ENCODE results near the gene NELFB. TPM values are rescaled to one million over a fixed set of nuclear protein-coding genes. Genes with fewer than 3 reads are reported as not detected.

Gene NELFB
- total and polyA plus RNA-seq, 9 of the 15 experiments (the other 6 are each of a cell fraction or from before 2014, with no cell fraction given), result 0.24 to 84.0 (median 29.7) TPM

GRCh38 chr9:137277329-137278041, 22.4 kb downstream of the NELFB start, which contains the start of gene TOR4A (continued):
- TF ChIP-seq C11orf30 (IDR thresholded peaks at IDR 0.05; ENCODE audit: low read depth) (no peak; the same call in 1 of the 2 replicates), ZNF696 (CRISPR knock-in tag; conservative IDR thresholded peaks at IDR 0.05) (no peak), SREBF2 (CRISPR knock-in tag; IDR thresholded peaks at IDR 0.05) (no peak), ATF6 (CRISPR knock-in tag; IDR thresholded peaks at IDR 0.05) (peak; percentile 42; the same call in 1 of the 2 replicates), NONO (IDR thresholded peaks at IDR 0.05; ENCODE audit: low read depth in 2 of 2, low read length in 1 of 2) (peak in 1 of 2 experiments; percentile 39; a peak in 2 of 4 replicates)

GRCh38 chr9:137278061-137278701, 23.1 kb downstream of the NELFB start:
- peak overlapping the region; percentile 82 for H3K4me2 ChIP-seq (ENCODE audit: insufficient read depth, low read length)
- BruUV-seq (replicated peaks), result TSS peak; percentile 63
- peaks cover 49% of the 10 kb centered on the region; the same call in 1 of the 3 replicates for H3K36me3 ChIP-seq (ENCODE audit: control insufficient read depth, insufficient read depth, low read length)
- H3K27ac ChIP-seq (ENCODE audit: extremely low read depth, low read depth, low read length), result peak overlapping the region; percentile 98
- no peaks in the 10 kb centered on the region for H3K9me1 ChIP-seq (ENCODE audit: control insufficient read depth, insufficient read depth, low read length)
- peak overlapping the region; percentile 51; the same call in 1 of the 2 replicates for H2AFZ ChIP-seq (ENCODE audit: low read depth, low read length)
- peak; percentile 48 for ATAC-seq
- WGBS (ENCODE audit: insufficient coverage, low coverage, missing lambda C conversion rate), result 2% methylated on average over 39 of the region's 54 CpGs
- H4K20me1 ChIP-seq (replicated peaks; ENCODE audit: control insufficient read depth, insufficient read depth, low read length), result no peaks in the 10 kb centered on the region
- DNase-seq (ENCODE audit: extremely low read depth in 1 of 4, low spot score in 3 of 4), result peak; percentile 64 to 72 (median 65)
- H3K79me2 ChIP-seq (ENCODE audit: control insufficient read depth, insufficient read depth, low read length), result peaks cover 37% of the 10 kb centered on the region
- peak overlapping the region; percentile 88 for H3K4me3 ChIP-seq
- peak overlapping the region; percentile 91 to 92 for H3K9ac ChIP-seq (ENCODE audit: insufficient read depth in 1 of 2, low read depth in 2 of 2, low read length in 2 of 2)
- H3K4me1 ChIP-seq (replicated peaks in 1 of 2; ENCODE audit: control insufficient read depth in 2 of 2, insufficient read depth in 2 of 2, low read length in 2 of 2), result peaks cover 17 to 86% of the 10 kb centered on the region in 2 experiments
- no peak for FAIRE-seq
- ChIA-PET POLR2A (interaction anchor here (0.6 to 2.6 kb wide), 9 partner anchors 9 to 275 kb away, joined by 3 to 23 read pairs (median 5); partner anchors contain the start of gene TUBB4B), CTCF (ENCODE audit: low intra/inter-chr PET ratio) (interaction anchor here (0.8 to 2.3 kb wide), 2 partner anchors 17 to 145 kb away, joined by 4 to 8 read pairs; partner anchors contain the start of genes EXD3 and NOXA1)
- no peaks in the 10 kb centered on the region for H3K9me3 ChIP-seq (replicated peaks; ENCODE audit: control insufficient read depth, insufficient read depth, low read depth, low read length)
- in situ Hi-C loops (cut with MboI) (no loop called here), intact Hi-C loops (cut with micrococcal nuclease) (no loop called here)
- H3K27me3 ChIP-seq (ENCODE audit: control insufficient read depth in 2 of 2, insufficient read depth in 2 of 2, low read length in 2 of 2), result no peaks in the 10 kb centered on the region
- TF ChIP-seq CBFB (CRISPR knock-in tag; IDR thresholded peaks at IDR 0.05), result no peak
- TF ChIP-seq ZNF609 (CRISPR knock-in tag; IDR thresholded peaks at IDR 0.05; ENCODE audit: borderline replicate concordance), result no peak
